ENCODE data around the gene HECW1.

- TF ChIP-seq JUNB (IDR thresholded peaks at IDR 0.05) (no peak), POLR2A (IDR thresholded peaks at IDR 0.05; ENCODE audit: low read length) (no peak), RAD21 (conservative IDR thresholded peaks at IDR 0.05 in 1 of 2, IDR thresholded peaks at IDR 0.05 in 1 of 2) (no peak), SMC3 (IDR thresholded peaks at IDR 0.05) (no peak), CHD4 (IDR thresholded peaks at IDR 0.05; ENCODE audit: borderline replicate concordance) (no peak), RFX5 (IDR thresholded peaks at IDR 0.05) (no peak), EHMT2 (IDR thresholded peaks at IDR 0.05; ENCODE audit: low read depth) (no peak), JUN (IDR thresholded peaks at IDR 0.05) (no peak), EP300 (IDR thresholded peaks at IDR 0.05) (no peak), HDAC2 (IDR thresholded peaks at IDR 0.05) (no peak)
- TF ChIP-seq, protein P1, sequence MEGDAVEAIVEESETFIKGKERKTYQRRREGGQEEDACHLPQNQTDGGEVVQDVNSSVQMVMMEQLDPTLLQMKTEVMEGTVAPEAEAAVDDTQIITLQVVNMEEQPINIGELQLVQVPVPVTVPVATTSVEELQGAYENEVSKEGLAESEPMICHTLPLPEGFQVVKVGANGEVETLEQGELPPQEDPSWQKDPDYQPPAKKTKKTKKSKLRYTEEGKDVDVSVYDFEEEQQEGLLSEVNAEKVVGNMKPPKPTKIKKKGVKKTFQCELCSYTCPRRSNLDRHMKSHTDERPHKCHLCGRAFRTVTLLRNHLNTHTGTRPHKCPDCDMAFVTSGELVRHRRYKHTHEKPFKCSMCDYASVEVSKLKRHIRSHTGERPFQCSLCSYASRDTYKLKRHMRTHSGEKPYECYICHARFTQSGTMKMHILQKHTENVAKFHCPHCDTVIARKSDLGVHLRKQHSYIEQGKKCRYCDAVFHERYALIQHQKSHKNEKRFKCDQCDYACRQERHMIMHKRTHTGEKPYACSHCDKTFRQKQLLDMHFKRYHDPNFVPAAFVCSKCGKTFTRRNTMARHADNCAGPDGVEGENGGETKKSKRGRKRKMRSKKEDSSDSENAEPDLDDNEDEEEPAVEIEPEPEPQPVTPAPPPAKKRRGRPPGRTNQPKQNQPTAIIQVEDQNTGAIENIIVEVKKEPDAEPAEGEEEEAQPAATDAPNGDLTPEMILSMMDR (IDR thresholded peaks at IDR 0.05) = no peak
- TF ChIP-seq, protein P2, sequence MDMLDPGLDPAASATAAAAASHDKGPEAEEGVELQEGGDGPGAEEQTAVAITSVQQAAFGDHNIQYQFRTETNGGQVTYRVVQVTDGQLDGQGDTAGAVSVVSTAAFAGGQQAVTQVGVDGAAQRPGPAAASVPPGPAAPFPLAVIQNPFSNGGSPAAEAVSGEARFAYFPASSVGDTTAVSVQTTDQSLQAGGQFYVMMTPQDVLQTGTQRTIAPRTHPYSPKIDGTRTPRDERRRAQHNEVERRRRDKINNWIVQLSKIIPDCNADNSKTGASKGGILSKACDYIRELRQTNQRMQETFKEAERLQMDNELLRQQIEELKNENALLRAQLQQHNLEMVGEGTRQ (IDR thresholded peaks at IDR 0.05) = no peak
Measured at GRCh38 chr7:43469051-43469450, 356.6 kb downstream of the HECW1 start.
